Measurements from ENCODE around the gene KRTCAP3.
"Not testable (repeated sequence)": the region's sequence is repeated elsewhere in the genome, so short reads cannot be mapped to it uniquely, and the experiment has no call there.

The KRTCAP3 gene, protein sequence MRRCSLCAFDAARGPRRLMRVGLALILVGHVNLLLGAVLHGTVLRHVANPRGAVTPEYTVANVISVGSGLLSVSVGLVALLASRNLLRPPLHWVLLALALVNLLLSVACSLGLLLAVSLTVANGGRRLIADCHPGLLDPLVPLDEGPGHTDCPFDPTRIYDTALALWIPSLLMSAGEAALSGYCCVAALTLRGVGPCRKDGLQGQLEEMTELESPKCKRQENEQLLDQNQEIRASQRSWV

DNA sequence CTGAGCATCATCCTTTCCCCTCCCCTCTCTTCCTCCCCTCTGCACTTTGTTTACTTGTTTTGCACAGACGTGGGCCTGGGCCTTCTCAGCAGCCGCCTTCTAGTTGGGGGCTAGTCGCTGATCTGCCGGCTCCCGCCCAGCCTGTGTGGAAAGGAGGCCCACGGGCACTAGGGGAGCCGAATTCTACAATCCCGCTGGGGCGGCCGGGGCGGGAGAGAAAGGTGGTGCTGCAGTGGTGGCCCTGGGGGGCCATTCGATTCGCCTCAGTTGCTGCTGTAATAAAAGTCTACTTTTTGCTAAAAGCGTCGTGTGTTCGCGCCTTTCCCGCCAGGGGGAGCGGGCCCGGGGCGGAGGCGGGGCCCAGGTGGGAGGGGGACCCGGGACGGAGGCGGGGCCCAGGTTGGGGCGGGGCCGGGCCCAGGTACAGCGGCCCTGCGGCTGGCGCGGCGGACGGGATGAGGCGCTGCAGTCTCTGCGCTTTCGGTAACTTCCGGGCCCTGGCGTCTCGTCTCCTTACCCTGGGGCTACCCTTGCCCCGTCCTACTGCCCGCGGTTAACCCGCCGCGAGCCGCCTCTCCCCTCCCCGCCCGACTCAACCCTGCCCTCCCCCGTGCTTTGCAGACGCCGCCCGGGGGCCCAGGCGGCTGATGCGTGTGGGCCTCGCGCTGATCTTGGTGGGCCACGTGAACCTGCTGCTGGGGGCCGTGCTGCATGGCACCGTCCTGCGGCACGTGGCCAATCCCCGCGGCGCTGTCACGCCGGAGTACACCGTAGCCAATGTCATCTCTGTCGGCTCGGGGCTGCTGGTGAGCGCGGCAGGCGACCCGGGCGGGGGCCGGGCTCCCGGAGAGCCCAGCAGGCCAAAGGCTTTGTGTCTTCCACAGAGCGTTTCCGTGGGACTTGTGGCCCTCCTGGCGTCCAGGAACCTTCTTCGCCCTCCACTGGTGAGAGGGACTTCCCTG, at the start of gene KRTCAP3:
KRTCAP3 (plus strand) TSS at position 424 of the 962 bp plus-strand sequence; CDS start at position 456, 32 bp downstream.
- no peak for FAIRE-seq

DNA sequence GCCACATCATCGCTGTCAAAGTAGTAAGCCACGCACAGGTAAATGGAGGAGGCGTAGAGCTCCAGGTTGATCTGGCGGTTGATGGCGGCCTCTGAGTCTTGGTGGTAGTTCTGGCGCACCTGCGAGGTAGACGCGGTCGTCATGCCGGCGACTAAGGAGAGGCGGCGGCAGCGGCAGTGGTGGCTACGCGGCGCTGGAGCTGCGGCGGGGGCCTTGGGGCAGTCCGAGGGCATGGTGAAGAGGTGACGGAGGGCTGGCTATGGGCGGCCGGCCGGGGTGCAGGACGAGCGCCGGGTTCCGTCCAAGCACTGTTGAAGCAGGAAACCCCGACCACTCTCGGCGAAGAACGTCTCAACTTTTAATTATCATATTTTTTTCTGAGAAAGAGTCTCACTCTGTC, 49.0 kb upstream of the KRTCAP3 start:
- FAIRE-seq: no peak

DNA sequence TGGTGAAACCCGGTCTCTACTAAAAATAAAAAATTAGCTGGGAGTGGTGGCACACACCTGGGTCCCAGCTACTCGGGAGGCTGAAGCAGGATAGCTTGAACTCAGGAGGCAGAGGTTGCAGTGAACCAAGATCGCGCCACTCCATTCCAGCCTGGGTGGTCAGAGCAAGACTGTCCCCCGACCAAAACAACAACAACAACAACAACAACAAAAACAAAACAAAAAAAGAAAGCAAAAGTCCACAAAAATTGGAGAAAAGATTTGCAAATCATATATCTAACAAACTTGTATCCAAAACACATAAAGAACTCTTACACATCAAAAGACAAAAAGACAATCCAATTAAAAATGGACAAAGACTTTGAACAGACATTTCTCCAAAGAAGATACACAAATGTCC, 43.2 kb upstream of the KRTCAP3 start:
- no peak for FAIRE-seq

DNA sequence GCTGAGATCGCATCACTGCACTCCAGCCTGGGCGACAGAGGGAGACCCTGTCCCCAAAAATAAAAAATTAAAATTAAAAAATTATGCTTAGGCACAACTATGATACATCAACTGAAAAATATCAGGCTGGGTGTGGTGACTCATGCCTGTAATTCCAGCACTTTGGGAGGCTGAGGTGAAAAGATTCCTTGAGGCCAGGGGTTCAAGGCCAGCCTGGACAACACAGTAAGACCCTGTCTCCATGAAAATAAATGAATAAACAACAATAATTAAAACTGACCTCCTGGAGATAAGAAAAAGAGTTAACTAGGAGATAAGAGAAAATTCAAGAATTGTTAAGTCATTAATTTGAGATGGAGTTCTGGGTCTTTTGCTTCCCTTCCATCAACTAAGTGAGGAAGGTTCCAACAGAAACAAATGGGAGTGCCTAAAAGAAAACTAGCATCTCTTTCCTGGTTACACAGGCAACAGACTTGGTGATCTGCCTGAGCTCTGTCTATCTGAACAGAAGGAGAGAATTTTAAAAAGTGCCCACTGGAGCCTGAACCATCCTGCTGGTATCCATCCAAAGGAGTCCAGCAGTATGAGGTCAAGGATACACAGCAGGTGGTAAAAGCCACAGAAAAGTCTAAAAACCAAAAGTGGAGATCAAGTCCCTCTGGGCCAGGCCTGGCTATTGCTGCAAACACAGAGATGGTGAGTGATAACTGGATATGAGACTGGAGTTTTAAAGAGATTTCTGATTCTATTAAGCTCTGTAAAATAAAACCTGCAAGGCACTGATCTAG, 41.6 kb upstream of the KRTCAP3 start:
- FAIRE-seq: no peak

DNA sequence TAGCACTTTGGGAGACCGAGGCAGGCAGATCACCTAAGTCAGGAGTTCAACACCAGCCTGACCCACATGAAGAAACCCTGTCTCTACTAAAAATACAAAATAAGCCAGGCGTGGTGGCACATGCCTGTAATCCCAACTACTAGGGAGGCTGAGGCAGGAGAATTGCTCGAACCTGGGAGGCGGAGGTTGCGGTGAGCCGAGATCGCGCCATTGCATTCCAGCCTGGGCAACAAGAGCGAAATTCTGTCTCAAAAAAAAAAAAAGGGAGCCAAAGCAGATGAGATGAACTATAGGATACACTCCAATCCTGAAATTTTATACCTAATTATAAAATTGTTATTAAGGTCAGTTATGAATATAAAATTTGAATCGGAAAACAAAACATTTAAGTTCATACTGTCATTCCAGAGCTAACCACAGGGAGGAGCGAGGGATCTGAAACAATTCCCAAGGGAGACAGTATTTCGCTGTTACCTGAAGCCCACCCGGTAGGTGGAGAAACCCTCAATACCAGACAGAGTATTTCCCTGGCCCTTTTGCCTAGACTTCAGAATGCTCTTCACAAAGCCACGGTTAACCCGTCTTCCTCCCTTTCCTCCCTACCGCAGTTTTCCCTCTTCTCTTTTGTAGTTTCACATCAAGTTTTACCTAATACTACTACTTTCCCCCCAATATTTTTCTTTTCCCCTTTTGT, 34.2 kb upstream of the KRTCAP3 start:
- no peak for FAIRE-seq

DNA sequence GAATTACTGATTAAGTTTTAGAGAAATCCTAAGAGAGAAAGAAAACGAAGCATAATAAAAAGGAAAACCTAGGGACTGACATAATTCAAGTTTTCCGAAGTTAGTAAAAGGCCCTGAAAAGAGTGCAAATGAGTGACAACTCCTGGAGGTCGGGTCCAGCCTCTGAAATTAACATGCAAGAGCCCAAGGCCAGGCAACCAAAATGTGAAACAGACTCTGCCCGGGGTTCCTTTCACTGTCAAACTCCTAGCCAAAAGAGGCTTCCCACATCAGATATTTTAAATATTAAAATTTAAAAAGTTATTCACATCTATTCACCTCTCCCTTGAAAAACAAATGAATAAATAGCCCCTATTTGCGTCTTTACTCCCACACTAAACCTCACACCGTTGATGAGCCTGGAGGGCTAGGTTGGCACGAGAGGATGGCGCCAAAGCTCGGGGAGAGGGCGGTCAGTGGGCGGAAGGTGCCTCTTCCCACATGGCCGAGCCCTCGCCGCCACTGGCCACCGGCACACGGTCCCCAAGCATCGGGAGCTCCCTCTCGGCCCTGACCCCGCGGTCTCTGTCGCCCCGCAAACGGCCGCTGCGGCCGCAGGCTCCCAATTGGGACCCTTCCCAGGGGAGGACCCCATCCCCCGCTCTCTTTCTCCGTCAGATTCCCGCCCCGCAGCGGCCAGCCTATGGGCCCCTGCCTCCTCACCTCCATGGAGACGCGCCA, 33.4 kb upstream of the KRTCAP3 start:
- no peak for FAIRE-seq

DNA sequence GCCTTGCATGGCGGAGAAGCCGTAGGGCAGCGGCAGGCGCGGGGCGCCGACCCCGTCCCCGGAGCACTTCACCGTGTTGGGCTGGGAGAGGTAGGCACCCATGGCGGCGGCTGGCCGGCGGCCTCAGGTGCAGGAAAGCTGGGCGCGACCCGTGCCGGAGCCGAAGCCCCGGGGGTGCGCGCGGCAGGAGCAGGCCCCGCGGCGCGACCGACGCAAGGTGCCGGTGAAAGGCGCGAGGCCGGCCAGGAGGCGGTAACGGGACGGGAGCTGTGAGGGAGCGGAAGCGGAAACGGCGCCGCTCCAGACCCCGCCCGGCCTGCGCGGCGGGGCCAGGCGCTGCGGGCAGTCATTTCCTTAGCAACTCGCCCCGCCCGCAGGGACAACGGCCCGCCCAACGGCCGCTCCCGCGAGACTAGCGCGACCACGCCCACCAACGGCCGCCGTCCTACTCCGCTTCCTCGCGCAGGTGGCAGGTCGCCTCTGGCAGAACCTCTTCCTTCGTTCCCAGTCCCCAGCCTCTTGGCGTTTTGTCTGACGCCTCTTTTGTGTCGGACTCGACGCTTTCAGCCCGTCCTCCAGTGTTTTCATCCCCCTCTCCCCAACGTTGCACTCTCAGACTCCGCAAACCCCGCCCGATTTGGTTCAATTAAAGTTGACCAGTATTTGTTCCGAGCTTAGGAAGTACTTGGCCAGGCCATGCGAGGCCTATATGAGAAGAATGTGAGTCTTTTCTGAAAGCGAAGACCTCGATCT, 32.7 kb upstream of the KRTCAP3 start, which contains the start of gene PPM1G:
PPM1G (minus strand) TSS at position 271 of the 753 bp plus-strand sequence; CDS start at position 102, 169 bp downstream.
- FAIRE-seq: no peak

DNA sequence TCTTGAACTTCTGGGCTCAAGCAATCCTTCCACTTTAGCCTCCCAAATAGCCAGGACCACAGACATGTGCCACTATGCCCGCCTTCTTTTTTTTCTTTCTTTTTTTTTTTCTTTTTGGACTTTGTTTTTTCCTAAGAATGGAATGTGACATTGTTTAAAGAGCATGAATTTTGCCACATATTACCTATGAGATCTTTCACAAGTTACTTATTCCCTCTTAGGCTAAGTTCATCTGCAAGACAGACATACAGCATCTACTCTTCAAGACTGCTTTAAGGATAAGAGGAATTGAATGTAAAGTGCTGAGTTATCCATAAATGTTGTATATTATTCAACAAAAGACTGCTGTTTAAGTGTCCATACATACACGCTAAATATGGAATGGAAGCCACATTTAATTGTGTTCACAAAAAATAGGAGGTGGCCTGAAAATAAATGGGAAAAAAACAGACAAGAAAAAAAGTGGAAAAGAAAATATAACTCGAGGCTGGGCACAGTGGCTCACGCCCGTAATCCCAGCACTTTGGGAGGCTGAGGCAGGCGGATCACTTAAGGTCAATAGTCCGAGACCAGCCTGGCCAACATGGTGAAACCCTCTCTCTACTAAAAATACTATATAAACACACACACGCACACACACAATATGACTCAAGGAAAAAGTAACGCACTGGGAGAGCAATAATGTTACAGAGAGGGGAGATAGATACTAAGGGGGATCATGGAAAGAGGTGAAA, 29.6 kb upstream of the KRTCAP3 start:
- FAIRE-seq: no peak

DNA sequence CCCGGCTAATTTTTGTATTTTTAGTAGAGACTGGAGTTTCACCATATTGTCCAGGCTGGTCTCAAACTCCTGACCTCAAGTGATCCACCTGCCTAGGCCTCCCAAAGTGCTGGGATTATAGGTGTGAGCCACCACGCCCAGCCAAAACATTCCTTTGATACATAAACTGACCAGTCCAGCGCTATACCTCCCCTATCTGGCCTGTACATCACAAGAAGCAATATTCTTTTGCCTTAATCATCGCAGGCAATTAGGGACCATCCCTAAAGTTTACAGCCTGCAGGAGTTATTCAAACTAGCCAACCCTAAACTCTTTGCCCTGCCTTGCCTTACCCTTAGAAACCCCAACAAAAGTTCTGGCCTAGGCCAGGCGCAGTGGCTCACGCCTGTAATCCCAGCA, 26.0 kb upstream of the KRTCAP3 start:
- no peak for FAIRE-seq

DNA sequence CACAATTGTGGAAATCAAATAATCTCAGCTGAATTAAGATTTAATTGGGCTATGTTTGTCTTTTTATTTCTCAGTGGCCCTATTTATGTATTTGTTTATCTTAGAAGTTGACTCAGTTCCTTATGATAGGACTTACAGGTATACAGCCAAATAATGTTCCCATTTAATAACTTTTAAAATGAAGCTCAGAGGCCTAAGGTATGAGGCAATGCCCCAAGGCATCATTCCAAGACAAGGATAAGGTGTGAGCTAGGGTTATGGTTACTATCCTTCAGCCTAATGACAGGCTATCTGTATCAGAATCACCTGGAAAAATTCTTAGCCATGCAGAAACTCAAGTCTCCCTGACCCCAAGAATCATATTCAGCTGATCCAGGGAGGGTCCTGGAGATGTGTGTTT, 21.2 kb upstream of the KRTCAP3 start:
- no peak for FAIRE-seq

DNA sequence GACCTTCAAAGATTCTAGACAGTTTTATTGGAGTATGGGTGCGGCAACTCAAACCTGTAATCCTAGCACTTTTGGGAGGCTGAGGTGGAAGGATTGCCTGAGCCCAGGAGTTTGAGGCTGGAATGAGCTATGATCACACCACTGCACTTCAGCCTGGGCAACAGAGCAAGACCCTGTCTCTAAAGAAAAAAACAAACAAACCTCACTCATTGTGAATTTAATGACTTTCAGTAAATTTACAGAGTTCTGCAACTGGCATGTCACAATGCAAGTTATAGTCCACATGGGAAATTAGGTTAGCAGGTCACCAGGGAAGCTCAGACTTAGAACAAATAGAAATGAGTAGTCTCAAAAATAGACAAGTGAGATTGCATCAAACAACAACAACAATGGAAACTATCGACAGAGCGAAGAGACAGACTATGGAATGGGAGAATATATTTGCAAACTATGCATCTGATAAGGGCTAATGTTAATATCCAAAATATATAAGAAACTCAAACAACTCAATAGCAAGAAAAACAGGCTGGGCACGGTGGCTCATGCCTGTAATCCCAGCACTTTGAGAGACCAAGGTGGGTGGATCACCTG, 20.4 kb upstream of the KRTCAP3 start:
- FAIRE-seq: no peak

DNA sequence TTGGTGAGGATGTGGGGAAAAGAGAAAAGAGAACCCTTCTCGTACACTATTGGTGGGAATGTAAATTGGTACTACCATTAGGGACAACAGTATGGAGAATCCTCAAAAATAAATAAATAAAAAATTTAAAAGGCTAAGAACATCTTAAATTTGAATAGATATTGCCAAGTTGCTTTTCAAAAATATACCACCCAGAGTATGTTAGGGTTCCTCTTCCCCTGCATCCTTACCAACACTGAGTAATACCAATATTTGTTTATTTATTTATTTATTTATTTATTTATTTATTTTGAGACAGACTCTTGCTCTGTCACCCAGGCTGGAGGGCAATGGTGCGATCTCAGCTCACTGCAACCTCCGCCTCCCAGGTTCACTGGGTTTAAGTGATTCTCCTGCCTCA, 19.2 kb upstream of the KRTCAP3 start:
- no peak for FAIRE-seq

DNA sequence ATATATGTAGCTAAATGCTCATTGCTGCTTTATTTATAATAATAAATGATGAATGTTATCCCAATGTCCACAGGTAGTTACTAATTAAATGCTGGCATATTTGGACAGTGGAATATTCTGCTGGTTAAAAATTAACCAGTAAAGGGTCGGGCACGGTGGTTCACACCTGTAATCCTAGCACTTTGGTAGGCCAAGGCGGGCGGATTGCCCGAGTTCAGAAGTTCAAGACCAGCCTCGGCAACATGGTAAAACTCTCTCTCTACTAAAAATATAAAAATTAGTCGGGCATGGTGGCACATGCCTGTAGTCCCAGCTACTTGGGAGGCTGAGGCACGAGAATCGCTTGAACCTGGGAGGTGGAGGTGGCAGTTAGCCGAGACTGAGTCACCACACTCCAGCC, 17.1 kb upstream of the KRTCAP3 start:
- not testable (repeated sequence) for FAIRE-seq

DNA sequence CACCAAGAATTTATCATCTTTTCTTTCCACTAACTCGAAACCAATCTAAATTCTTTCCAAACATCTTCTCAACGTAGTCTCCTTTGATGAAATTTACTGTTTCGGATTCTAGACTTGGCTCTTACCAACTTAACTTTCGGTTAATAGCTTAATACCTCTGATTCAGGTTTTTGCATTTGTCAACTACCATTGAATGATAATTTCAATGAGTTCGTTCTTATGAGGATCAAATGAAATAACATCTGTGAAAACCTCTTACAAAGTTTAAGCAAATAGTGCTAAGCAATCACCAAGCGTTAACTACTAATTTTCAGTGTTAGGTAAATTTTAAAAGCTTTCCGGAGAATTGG, 14.3 kb upstream of the KRTCAP3 start:
- no peak for FAIRE-seq

DNA sequence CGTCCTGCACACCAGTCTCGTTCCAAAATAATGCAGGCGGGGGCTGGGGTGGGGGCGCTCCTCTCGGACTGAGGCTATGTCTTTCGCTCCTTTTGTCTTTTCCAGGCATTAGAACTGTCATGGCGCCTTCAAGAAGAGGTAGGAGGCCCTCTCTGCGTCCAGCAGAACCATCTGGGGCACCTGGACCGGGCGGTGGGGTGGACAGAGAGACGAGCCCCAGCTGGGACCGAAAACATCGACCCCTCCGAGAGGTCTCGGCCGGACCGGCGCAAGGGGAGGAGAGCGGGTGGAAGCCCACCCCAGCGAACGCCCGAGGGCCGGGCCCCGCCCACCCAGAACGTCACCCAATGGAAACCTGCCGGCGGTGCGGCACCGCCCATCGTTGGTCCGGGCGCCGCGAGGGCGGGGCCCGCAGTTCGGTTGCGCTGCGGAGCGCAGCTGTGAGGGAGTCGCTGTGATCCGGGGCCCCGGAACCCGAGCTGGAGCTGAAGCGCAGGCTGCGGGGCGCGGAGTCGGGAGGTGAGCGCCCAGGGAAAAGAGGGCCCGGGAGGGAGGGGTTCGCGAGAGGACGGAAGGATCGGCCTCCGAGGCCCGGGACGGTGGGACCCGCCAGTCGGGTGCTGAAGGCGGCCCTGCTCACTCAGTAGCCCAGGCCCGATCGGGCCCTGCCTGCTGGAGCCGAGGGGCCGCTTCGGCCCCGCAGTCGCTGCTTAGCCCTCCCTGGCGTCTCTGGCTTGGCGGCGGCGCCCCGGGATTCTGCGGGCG, 13.8 kb upstream of the KRTCAP3 start, which contains the start of gene NRBP1:
NRBP1 (plus strand) TSS at position 419 of the 765 bp plus-strand sequence. CDS start 4,643 bp downstream, outside the sequence.
- FAIRE-seq: no peak

DNA sequence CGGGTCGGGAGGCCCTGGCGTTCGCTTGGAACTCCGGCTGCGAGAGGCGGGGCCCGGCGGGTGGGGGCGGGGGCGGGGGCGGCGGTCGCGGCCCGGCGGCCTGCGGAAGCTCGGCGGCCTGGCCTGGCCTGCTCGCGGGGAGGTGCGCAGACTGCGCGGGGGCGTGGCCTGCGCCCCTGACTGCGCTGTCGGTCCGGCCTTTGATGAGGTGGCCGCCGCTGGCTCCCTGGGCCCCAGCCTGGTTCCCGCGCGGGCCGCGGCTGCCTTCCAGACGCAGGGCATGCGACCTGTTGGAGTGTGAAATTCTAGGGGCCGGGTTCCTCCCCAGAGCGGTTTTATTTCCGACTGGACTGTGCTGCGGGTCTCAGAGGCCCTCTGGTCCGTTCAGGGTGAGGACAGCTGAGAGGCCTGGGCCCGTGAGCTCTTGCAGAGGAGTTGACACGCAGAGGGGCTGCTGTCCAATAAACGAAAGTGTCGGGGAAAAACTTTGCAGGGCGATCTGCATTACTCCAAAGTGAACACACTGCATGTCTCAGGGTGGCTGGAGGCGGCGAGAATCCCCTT, 13.1 kb upstream of the KRTCAP3 start:
- no peak for FAIRE-seq

DNA sequence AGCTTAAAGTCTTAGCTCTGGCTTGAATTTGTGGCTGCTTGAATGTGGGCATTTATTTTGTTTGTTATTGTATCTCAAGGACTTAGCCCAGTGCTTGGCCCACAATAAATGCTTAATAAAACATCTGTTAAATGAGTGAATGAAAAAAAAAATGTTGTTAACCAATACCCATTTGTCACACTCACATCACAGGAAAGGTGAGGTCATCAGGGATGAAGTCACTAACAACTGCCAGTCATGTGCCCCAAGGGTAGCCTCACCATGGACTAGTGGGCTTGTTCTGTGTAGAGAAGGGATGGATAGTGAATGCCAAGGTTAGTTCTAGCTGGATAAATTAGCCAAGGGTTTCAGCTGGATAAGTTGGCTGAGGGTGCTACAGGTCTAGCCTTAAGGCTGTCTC, 10.8 kb upstream of the KRTCAP3 start:
- no peak for FAIRE-seq

DNA sequence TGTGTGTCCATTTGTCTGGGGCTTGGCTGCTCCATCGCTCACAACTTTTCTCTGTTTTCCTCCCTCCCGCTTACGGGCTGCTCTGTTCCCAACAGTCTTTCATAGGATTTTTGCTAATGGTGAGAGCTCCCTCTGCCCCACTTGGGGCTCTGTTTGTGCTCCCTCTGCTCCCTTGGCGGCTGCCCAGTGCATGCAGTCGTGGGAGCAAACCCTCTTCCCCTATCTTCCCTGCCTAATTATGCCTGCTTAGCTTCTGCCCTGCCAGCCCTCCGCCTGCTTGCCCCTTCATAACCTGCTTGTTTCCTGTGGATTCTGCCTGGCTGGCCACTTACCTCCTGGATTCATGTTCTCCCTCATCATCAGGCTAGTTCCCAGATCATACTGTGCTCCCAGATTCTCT, 6.6 kb upstream of the KRTCAP3 start:
- FAIRE-seq: no peak
